ENCODE data around the gene FPR2.
"Not testable (repeated sequence)": the region's sequence is repeated elsewhere in the genome, so short reads cannot be mapped to it uniquely, and the experiment has no call there.

The FPR2 gene

DNA sequence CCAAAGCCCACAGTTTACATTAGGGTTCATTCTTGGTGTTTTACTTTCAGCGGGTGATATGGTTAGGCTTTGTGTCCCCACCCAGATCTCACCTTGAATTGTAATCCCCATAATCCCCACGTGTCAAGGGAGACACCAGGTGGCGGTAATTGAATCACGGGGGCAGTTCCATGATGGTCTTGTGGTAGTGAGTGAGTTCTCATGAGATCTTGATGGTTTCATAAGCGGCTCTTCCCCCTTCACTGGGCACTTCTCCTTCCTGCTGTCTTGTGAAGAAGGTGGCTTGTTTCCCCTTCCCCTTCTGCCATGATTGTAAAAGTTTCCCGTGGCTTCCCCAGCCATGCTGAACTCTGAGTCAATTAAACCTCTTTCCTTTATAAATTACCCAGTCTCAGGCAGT is 12.0 kb downstream of the FPR2 start:
- Histone ChIP-seq H3K36me3 (ENCODE audit: control insufficient read depth, insufficient read depth, low read length) (no peaks in the 10 kb centered on the region), H3K4me3 (ENCODE audit: low read depth, low read length) (no peak overlapping the region), H2AFZ (no peak overlapping the region), H3K79me2 (no peaks in the 10 kb centered on the region), H3K27ac (no peak overlapping the region), H3K27me3 (ENCODE audit: control insufficient read depth, insufficient read depth, low read length) (no peaks in the 10 kb centered on the region), H3K4me1 (peaks cover 12% of the 10 kb centered on the region), H3K9me3 (ENCODE audit: control insufficient read depth, low read length) (no peaks in the 10 kb centered on the region), H3K9ac (no peak overlapping the region), H3K4me2 (ENCODE audit: low read length) (no peak overlapping the region)
- TF ChIP-seq, protein P1, sequence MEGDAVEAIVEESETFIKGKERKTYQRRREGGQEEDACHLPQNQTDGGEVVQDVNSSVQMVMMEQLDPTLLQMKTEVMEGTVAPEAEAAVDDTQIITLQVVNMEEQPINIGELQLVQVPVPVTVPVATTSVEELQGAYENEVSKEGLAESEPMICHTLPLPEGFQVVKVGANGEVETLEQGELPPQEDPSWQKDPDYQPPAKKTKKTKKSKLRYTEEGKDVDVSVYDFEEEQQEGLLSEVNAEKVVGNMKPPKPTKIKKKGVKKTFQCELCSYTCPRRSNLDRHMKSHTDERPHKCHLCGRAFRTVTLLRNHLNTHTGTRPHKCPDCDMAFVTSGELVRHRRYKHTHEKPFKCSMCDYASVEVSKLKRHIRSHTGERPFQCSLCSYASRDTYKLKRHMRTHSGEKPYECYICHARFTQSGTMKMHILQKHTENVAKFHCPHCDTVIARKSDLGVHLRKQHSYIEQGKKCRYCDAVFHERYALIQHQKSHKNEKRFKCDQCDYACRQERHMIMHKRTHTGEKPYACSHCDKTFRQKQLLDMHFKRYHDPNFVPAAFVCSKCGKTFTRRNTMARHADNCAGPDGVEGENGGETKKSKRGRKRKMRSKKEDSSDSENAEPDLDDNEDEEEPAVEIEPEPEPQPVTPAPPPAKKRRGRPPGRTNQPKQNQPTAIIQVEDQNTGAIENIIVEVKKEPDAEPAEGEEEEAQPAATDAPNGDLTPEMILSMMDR (IDR thresholded peaks at IDR 0.05): no peak

- not testable (repeated sequence) for H3K9me3 ChIP-seq (ENCODE audit: control insufficient read depth, low read length); H3K4me1 ChIP-seq; H3K4me3 ChIP-seq (ENCODE audit: low read depth, low read length); H3K36me3 ChIP-seq (ENCODE audit: control insufficient read depth, insufficient read depth, low read length); H3K27ac ChIP-seq; H3K9ac ChIP-seq; H3K79me2 ChIP-seq; H3K4me2 ChIP-seq (ENCODE audit: low read length); H3K27me3 ChIP-seq (ENCODE audit: control insufficient read depth, insufficient read depth, low read length); H2AFZ ChIP-seq
Observed at GRCh38 chr19:51776561-51776960, 15.6 kb downstream of the FPR2 start.

DNA sequence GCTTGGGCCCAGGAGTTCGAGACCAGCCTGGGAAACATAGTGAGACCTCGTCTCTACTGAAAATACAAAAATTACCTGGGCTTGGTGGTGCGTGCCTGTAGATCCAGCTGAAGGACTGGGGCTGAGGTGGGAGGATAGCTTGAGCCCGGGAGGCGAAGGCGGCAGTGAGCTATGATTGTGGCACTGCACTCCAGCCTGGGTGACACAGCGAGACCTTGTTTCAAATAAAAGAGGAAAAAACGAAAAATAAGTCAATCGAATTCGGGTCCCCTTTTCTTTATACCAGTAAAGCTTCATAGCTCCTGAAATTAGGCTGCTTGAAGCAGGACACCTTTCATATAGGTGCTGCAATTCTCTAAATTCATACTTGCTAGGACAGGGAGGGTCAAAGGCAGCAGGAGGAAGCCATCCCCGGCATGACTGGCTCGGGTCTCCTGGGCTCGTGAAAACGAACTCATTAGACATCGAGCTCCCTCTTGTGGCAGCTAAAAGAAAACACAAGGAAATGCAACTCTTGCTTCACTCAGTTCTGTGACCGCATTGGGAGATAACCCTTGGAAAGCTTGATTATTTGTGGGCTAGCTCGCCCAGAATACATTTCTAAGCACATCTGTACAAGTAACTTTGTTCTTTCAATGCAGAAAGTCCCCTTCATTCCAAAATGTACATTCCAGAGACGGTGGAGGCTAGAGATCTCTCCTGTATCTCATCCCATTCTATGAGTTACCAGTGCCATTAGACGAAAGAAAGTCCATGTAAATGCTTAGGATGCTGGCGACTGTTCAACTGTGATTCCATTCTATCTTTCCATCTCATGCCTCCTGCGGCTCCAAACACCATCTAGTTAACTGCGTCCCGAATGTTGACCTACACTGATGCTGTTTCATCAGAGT is 16.8 kb downstream of the FPR2 start:
- TF ChIP-seq, protein P1 (IDR thresholded peaks at IDR 0.05): peak; percentile 79
- Histone ChIP-seq H3K36me3 (ENCODE audit: control insufficient read depth, insufficient read depth, low read length) (no peaks in the 10 kb centered on the region), H3K79me2 (no peaks in the 10 kb centered on the region), H3K9me3 (ENCODE audit: control insufficient read depth, low read length) (no peaks in the 10 kb centered on the region), H3K4me2 (ENCODE audit: low read length) (peak overlapping the region; percentile 41), H2AFZ (peak overlapping the region; percentile 89), H3K4me1 (peaks cover 9% of the 10 kb centered on the region), H3K27me3 (ENCODE audit: control insufficient read depth, insufficient read depth, low read length) (no peaks in the 10 kb centered on the region), H3K9ac (no peak overlapping the region), H3K4me3 (ENCODE audit: low read depth, low read length) (no peak overlapping the region), H3K27ac (no peak overlapping the region)

GRCh38 chr19:51779181-51779580 is 18.2 kb downstream of the FPR2 start:
- TF ChIP-seq, protein P1 (IDR thresholded peaks at IDR 0.05): no peak
- no peak overlapping the region for H3K4me3 ChIP-seq (ENCODE audit: low read depth, low read length)
- H3K9me3 ChIP-seq (ENCODE audit: control insufficient read depth, low read length): no peaks in the 10 kb centered on the region
- H2AFZ ChIP-seq: no peak overlapping the region
- H3K27ac ChIP-seq: no peak overlapping the region
- H3K27me3 ChIP-seq (ENCODE audit: control insufficient read depth, insufficient read depth, low read length): no peaks in the 10 kb centered on the region
- peaks cover 9% of the 10 kb centered on the region for H3K4me1 ChIP-seq
- H3K4me2 ChIP-seq (ENCODE audit: low read length): no peak overlapping the region
- no peaks in the 10 kb centered on the region for H3K36me3 ChIP-seq (ENCODE audit: control insufficient read depth, insufficient read depth, low read length)
- H3K9ac ChIP-seq: no peak overlapping the region
- H3K79me2 ChIP-seq: no peaks in the 10 kb centered on the region

DNA sequence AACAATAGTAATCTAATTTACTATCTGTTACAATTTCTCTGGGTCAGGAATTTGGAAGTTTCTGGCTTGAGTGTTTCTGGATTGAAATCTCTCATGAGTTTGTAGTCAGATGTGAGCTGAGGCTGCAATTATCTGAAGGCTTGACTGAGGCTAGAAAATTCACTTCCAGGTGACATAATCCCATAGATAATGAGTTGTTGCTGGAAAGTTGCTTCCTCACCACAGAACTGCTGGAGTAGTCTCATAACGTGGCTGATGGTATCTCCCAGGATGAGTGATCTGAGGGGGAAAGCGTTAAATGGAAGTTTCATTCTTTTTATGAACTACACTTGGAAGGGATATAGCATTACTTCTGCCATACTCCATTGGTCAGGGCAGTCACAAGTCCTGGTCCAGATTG is 18.7 kb downstream of the FPR2 start:
- Histone ChIP-seq H3K79me2 (no peaks in the 10 kb centered on the region), H3K4me2 (ENCODE audit: low read length) (no peak overlapping the region), H3K9me3 (ENCODE audit: control insufficient read depth, low read length) (no peaks in the 10 kb centered on the region), H3K27ac (no peak overlapping the region), H2AFZ (no peak overlapping the region), H3K36me3 (ENCODE audit: control insufficient read depth, insufficient read depth, low read length) (no peaks in the 10 kb centered on the region), H3K9ac (no peak overlapping the region), H3K27me3 (ENCODE audit: control insufficient read depth, insufficient read depth, low read length) (no peaks in the 10 kb centered on the region), H3K4me1 (peaks cover 12% of the 10 kb centered on the region), H3K4me3 (ENCODE audit: low read depth, low read length) (no peak overlapping the region)
- TF ChIP-seq, protein P1 (IDR thresholded peaks at IDR 0.05): no peak
